NCI-H748 treated with DMSO at 0.1 percent for 48 hours (cell line): ENCODE data around the gene SRP72.
"Not testable (repeated sequence)": the region's sequence is repeated elsewhere in the genome, so short reads cannot be mapped to it uniquely, and the experiment has no call there.

ENCODE experiments used
- DNase-seq: peaks from one replicate; lab custom pipeline; 2025; lab: John Stamatoyannopoulos, UW

The SRP72 gene

DNA sequence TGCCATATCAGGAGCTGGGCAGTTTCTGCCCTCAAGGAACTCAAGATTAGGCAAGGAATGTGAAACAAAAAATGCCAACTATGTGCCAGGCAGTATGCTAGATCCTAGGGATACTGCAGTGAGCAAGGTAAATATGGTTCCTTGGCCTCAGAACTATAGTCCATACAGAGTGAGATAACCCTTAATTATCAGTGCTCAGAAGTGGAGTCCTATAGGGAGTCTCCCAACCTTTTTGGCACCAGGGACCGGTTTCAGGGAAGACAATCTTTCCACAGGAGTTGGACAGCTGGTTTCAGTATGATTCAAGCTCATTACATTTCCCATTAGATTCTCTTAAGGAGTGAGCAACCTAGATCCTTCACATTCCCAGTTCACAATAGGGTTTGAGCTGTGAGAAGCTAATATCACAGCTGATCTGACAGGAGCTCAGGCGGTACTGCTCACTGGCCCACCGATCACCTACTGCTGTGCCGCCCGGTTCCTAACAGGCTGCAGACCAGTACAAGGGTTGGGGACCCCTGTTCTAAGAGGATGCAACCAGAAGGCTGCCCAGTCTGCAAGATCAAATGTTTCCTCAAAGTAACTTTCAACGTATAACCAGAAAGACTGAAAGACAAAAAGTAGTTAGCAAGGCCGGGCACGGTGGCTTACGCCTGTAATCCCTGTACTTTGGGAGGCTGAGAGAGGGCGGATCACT, 1.7 kb upstream of the SRP72 start:
- no peak for DNase-seq

DNA sequence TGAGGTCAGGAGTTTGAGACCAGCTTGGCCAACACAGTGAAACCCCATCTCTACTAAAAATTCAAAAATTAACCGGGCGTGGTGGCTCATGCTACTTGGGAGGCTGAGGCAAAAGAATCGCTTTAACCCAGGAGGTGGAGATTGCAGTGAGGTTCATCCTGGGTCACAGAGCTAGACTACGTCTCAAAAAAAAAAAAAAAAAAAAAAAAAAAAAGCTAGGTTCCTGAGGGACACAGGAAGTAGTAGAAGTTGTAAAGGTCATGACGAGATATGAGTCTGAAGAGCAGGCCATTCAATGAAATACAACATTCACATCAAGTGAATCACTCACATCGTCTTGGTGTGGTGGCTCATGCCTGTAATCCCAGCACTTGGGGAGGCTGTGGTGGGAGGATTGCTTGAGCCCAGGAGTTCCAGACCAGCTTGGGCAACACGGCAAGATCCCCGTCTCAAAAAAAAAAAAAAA, 1.1 kb upstream of the SRP72 start:
- DNase-seq, result not testable (repeated sequence)

DNA sequence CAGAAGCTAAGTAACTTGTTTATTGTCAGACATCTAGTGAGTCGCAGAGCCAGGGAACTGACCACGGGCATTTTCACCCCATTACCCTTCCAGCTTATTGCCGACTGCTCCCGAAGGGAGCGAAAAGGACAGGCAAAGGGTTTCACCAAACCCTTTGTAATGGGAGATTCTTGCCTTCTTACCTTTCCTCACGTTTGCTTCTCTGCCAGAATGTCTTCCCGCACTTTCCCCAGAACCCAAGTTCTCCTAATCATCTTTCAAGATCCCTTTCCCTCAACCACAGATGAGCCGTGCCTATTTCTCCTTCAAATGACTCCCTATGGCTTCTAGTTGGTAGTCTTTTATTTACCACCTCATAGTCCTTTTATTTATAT, 520 bp upstream of the SRP72 start:
- DNase-seq, result no peak

DNA sequence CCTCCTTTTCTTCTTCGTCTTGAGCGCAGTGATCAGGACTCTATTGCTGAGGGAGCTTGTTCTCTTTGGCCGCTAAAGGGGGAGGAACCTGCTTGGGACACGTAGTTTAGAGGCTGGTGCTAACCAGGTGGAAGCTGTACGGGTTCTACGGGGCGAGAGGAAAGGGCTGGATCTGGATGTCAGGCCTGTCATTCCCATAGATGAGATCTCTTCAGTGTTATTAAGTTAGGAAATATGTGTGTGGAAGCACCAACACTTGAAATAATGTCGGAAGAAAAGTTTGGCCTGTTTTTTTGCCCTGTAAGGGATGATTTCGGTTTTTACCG, 643 bp downstream of the SRP72 start:
- DNase-seq, result no peak

DNA sequence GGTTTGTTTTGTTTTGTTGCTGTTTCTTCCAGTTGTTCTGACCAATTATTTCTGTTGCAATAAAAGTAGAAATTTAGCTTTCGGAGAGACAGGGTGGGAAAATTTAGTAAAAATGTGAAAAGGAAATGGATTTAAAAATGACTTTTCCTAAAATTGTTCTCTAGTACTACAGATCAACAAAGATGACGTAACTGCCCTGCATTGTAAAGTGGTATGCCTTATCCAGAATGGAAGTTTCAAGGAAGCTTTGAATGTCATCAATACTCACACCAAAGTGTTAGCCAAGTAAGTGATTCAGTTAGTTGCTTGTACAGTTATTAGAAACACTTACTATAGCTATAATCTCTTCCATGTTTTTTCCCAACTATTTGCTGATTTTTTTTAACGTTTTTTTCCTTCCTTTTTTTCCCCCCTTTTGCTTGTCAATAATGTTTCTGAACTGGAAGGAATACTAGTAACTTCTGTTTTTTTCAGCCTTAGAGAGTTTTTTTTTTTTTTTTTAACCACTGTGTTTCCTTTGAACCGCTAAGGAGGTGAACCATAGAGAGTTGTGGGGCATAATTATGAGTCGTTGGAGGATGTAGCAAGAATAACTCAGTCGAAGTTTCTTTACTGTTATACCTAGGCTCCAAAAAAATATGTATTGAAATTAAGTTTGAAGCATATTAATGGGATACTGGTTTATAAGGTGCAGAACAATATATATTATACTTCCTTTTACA, 2.2 kb downstream of the SRP72 start:
- DNase-seq, result no peak

DNA sequence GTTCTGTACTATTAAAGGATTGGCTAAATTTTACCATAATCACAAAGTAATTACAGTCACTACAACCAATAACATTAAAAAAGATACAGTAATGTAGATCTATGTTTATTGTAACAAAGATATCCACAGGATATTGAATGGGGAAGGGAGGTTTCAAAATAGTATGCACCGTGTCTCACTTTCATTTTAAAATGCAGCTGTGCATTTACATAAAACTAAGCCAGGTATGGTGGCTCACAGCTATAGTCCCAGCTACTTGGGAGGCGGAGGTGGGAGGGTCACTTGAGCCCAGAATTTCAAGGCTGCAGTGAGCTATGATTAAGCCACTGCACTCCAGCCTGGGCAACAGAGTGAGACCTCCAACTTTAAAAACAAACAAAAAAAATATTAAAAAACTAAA, 8.5 kb downstream of the SRP72 start:
- no peak for DNase-seq

DNA sequence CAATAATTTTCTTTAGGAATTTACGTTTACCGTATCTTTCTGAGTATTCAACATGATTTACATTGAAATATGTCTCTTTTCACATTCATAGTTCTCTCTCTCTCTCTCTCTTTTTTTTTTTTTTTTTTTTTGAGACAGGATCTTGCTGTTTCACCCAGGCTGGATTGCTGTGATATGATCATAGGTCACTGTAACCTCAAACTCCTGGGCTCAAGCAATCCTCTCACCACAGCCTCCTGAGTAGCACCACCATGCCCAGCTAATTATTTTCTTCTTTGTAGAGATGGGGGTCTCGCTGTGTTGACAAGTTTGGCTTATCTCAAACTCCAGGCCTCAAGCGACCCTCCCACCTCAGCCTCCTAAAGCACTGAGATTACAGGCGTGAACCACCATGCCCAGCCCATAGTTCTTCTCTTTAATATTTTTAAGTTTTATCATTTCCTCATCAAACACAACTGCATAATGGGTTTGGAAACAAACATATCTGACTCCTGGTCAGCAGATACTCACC, 9.8 kb downstream of the SRP72 start:
- no peak for DNase-seq

DNA sequence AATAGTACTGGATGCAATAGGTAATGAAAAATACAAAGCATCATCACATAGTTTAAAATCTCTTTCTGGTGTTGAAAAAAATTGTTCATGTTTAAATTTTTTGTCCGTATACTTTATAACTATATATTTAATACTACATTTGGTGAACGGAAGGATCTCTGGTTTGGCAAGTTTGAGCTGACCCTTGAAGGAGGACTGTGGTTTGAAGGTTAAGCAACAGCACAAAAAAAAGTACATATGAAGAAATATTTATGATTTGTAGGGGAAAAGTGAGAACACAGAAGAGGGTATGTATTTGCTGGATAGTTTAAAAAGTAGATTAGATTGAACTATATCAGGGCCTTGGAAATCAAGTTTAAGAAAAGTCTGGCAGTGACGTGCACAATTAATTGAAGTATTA, 13.3 kb downstream of the SRP72 start:
- no peak for DNase-seq

DNA sequence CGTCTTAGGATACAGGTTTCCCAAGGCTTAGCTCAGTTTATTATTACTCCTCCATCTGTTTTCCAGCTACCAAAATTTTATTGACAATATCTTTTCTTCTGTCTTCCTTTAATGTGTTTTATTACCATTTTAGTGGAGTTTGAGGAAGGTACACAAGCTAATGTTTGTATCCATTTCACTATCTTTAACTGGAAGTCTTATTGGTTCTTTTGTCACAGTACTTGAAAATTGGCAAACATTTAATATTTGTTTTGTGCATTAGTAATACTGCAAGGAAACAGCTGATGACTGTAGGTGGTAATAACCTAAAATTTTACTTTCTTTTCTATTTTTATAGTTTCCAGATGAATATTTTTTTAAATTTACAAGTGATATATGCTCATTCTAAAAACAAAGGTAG, 28.8 kb downstream of the SRP72 start:
- no peak for DNase-seq

DNA sequence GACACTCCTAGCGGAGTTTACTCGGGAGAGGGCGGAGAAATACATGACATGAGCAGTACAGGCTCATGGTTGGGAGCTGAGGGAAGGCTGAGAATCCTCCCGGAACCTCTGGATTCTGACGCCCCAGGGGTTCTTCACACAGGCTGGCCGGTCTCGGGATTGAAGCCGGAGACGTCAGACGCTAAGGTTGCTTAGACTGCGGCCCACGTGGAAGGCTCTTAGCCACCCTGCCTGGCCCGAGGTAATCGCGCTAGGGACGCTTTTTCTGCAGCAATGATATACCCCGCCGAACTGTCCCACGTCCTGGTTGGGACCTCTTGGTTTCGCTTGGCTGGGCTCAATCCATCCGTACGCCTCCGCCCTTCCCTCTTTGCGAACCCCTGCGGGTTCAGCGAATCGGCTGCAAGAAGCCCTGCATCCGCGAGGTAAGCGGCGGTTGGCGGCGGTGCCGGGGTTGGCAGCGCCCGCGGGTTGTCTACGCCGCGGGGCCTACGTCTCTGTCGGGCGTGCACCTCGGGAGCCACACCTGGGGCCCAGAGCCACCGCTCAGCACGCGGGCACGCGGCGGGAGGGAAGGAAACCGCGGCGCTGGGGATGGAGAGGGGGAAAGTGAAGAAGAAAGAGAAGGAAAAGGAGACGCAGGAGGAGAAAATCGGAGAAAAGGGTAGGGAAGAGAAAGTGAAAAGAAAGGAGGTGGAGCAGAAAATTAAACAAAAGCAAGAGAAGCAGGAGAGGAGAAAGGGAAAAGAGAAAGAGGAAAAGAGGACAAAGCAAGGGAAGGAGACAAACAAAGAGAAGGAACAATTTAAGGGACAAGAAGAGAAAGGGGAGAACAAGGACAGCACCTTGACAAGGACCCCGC, 38.1 kb downstream of the SRP72 start, which contains the start of gene ARL9:
Gene ARL9, plus strand, starts transcription at position 523 of the 862 bp plus-strand sequence. Its CDS starts 72 bp downstream, at position 595.
- DNase-seq, result peak; percentile 13

DNA sequence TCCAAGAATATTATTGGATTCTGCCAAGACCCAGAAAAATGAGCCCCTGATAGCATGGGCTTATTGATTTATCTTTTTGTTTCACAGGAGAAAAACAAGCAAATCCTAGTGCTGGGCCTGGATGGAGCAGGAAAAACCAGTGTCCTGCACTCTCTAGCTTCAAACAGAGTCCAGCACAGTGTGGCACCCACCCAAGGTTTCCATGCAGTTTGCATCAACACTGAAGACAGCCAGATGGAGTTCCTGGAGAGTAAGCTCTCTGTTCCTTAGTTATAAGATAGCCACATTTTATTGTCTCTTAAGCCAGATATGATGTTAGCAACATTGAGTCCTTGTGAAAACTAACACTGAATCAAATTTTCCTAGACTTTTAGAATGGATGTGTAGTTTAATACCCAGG, 43.7 kb downstream of the SRP72 start:
- no peak for DNase-seq

DNA sequence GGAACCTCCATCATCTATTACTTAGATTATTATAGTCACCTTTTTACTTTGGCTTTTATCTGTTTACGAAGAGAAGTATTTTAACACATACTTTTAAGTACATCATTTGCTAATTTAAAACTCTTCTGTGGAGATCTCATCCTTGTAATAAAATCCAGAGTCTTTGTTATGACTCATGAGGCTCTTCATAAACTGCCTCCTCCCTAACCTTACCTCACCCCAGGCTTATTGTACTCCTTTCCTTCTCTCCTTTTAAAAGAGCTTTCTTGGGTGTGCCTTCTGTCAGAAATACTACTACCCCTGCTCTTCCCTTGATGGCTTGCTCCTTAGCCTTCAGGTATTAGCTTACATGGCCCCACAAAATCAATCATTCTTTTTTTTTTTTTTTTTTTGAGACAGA, 44.7 kb downstream of the SRP72 start:
- no peak for DNase-seq

DNA sequence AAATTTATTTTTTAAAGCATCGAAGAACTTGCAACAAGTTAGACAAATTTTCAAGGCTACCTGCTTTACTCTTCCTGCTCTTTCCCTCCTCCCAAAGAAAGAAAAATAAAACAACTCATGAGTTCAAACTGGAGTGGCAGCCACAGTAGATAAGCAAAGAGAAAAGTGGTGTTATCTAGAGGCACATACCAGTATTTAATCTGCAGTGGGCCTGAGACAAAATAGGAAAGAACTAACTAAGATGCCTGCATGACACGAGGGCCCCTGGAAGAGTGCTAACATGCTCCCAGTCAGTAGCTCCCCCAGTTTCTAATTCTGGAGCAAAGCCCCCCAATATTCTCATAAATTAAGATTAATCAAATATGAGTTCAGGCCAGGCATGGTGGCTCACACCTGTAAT, 46.1 kb downstream of the SRP72 start:
- no peak for DNase-seq

DNA sequence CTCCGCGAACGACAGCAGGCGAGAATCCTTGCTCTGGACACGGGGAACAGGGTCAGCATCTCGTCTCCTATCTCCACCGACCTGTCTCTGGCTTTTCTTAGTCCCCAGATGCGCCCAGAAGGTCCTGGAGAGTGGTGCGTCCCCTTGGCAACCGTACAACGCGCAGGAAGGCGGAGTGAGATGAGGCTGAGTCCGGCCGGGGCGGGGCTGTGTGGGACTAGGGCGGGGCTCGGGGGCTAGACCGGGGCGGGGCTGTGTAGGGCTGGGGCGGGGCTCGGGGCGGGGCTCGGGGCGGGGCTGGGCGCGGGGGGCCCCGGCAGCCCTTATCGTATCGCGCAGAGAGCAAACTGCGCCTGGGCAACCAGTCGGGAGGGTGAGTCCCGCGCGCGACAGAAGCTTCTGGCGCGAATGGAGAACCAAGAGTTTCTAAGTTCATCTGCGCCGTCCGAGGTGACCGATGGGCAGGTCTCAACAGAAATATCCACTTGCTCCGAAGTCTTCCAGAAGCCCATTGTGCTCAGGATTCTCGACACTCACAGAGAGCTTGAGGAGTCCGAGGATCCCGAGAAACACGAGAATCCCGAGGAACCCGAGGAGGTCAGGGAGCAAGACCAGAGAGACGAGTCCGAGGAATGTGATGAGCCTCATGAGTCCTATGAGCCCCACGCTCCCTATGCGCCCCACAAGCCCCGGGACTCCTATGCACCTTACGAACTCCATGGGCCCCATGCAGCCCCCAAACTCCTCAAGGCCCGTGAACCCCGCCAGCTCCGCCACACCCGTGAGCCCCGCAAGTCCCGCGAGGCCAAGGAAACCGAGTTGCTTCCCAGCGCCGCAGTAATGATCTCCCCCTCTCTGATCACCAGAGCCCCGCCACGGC, 63.1 kb downstream of the SRP72 start:
- DNase-seq, result peak; percentile 35

DNA sequence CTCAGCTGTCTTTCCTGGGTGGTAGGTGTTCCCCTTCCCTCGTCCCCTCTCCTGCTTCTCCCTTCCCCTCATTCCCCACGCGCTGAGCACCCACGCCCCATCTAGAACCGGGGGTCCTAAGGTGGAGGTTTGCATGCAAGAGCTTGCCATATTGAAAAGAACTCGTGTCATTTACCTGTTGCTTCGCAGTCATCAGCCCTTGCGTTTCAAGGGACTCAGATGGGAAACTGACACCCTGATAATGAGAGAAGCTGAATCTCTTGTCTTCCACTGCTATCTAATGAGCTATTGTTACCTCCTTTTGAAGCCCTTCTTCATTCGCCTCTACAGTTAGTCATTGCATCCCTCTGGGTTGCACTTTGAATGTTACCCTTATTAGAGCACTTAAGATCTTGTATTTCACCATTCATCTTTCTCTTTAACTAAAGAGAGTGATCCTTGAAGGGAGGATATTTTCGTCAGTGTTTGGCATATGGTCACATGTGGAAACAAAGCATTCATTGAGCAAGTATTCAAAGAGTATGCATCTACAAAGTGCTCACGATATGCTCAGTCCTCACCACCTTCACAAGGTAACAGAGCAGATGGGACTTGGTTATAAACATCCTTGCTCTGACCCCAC, 63.8 kb downstream of the SRP72 start:
- DNase-seq, result no peak

DNA sequence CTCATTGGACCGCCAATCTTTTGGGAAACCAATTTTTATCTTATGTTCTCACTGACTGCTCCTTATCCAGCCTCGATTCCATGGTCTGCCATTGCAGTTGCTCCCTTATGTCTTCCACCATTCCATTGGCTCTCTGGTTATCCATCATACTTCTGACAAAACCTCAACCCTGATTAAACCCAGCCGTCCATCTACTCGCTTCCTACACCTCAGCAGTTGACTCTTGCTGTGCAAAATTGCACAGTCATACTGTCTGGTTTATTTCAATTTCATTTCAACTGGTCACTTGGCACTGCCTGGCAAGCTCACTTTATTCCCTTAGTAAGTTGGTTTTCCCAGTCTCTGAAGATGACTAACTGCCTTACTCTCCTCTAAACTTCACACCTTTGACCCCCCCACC, 64.4 kb downstream of the SRP72 start:
- no peak for DNase-seq

DNA sequence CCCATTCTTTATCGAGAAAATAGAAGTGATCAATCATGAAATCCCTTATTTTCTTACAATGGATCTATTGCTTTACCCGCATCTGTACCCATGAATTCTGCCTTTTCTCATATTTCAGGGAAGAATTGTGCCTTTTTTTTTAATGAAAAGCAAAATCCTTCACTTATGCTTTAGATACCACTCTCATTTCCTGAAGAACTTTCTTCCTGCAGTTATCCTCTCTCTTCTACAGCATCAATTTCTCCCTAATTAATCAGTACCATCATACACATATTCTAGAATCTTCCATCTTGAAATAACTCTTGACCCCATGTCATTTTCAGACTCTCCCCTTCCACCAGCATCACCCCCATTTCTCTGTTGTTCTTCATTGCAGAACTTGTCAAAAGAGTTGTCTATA, 64.8 kb downstream of the SRP72 start:
- no peak for DNase-seq

DNA sequence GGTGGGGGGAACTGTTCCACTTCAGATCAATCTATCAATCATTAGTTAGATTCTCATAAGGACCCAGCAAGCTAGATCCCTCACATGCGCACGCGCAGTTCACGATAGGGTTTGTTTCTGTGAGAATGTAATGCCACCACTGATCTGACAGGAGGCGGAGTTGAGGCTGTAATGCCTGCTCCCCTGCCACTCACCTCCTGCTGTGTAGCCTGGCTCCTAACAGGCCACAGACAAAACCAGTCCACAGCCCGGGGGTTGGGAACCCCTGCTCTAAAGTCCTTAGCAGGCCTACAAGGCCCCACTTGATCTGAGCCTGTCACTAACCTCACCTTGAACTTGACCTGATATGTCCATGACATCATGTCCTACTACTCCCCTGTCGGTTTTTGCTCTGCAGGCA, 68.5 kb downstream of the SRP72 start:
- no peak for DNase-seq

DNA sequence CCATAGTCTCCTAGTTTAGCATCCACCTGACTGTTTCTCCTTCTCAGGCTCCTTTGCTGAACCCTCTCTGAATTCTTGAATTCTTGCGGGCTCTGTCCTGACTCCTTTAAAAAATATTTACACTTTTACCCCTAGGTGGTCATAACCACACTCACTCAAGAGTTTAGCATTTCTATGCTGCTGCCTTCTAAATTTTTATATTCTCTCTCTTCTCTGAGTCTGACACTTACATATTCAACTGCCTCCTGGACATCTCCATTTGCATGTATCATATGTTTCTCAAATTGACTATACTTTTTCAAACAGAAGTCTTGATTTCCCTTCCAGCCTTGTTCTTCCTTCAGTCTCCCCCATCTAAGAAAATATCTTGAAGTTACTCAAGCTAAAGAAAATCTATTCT, 69.7 kb downstream of the SRP72 start:
- no peak for DNase-seq

DNA sequence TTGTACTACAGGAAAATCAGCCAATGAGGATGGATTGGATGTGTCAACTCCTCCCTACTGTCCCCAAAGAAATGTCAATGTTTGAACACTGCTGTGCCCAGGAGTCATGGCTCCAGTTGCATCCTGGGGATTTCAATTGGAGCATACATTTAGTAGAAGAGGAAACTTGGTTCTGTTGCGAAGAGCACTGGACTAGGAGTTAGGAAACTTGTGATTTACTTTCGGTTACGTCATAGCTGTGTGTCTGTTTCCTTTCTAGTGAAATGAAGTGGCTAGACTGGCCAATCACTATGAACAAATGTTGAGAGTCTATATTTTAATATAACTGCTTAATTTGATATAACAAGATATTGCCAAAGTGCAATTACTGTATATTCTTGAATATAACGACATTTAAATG, 73.4 kb downstream of the SRP72 start:
- DNase-seq, result no peak

DNA sequence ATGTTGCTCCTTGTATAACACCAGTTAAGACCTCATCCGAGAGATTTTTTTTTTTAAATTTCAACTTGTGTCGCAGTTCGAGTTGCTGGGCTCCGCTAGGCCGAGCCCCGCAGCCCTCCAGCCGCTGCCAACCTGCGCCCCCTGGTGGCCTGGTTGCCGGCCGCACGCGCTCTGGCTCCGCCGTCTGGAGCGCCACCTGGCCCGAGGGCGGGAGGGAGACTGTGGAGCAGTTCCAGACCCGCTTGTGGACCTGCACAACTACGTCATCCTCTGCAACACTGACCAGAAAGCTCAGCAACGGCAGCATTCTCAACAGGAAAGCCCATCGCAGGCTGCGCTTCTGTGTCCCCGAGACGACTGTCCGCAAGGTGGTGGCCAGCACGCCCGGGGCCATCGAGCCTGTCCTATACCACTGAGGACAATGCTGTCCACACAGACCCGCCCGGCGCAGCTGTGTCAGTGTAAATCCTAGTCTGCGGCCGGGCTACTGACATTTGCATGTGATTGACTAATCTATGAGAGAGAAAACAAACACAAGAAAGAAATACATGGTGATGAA, 77.2 kb downstream of the SRP72 start:
- peak; percentile 31 for DNase-seq
